HG03460 (cell line): ENCODE results near the gene LCN9.

ENCODE experiments used
- ATAC-seq: cut with Tn5 transposase; IDR thresholded peaks from one replicate; pipeline ENCODE4 v1.9.1; 2021; ENCODE audit not compliant: unreplicated experiment

The LCN9 gene

GRCh38 chr9:135716045-135716444, 52.9 kb downstream of the LCN9 start:
- no peak for ATAC-seq
